ENCODE data around the gene NKG7. TPM values are rescaled to one million over a fixed set of nuclear protein-coding genes. Genes with fewer than 3 reads are reported as not detected.
"Not testable (repeated sequence)": the region's sequence is repeated elsewhere in the genome, so short reads cannot be mapped to it uniquely, and the experiment has no call there.

NKG7 gene
- polyA plus RNA-seq, 1 experiment, result not detected

GRCh38 chr19:51407511-51408131, 35.2 kb upstream of the NKG7 start:
- no peaks in the 10 kb centered on the region for H3K36me3 ChIP-seq (ENCODE audit: control insufficient read depth, insufficient read depth, low read length)
- no peaks in the 10 kb centered on the region for H3K27me3 ChIP-seq (ENCODE audit: control insufficient read depth, insufficient read depth, low read length)
- H3K4me3 ChIP-seq (ENCODE audit: low read depth, low read length), result no peak overlapping the region
- ChIA-PET CTCF (interaction anchor here (0.8 to 2.0 kb wide), 4 partner anchors 10 to 68 kb away, joined by 3 to 6 read pairs (median 4); partner anchors contain the start of genes LIM2 and SIGLEC10), POLR2A (no interaction called here)
- peak; percentile 41 for TF ChIP-seq CTCF (IDR thresholded peaks at IDR 0.05; ENCODE audit: insufficient read depth, low read depth, low read length)
- DNase-seq (ENCODE audit: low read depth), result no peak

GRCh38 chr19:51402117-51402516, 29.7 kb upstream of the NKG7 start:
- DNase-seq (ENCODE audit: low read depth), result no peak
- Histone ChIP-seq H3K27me3 (ENCODE audit: control insufficient read depth, insufficient read depth, low read length) (no peaks in the 10 kb centered on the region), H3K4me3 (ENCODE audit: low read depth, low read length) (no peak overlapping the region), H3K36me3 (ENCODE audit: control insufficient read depth, insufficient read depth, low read length) (no peaks in the 10 kb centered on the region)
- ChIA-PET CTCF (no interaction called here), POLR2A (no interaction called here)
- no peak for TF ChIP-seq CTCF (IDR thresholded peaks at IDR 0.05; ENCODE audit: insufficient read depth, low read depth, low read length)

GRCh38 chr19:51399936-51400335, 27.5 kb upstream of the NKG7 start:
- H3K27me3 ChIP-seq (ENCODE audit: control insufficient read depth, insufficient read depth, low read length); POLR2A ChIA-PET; DNase-seq (ENCODE audit: low read depth); H3K4me3 ChIP-seq (ENCODE audit: low read depth, low read length); H3K36me3 ChIP-seq (ENCODE audit: control insufficient read depth, insufficient read depth, low read length): not testable (repeated sequence)
- CTCF ChIA-PET, result interaction anchor here (0.6 to 4.1 kb wide), 2 partner anchors 18 to 62 kb away, joined by 4 to 16 read pairs; partner anchors contain the start of gene SIGLEC10

GRCh38 chr19:51399231-51399630, 26.8 kb upstream of the NKG7 start:
- ChIA-PET POLR2A (no interaction called here), CTCF (interaction anchor here (0.6 to 4.1 kb wide), 5 partner anchors 19 to 81 kb away, joined by 3 to 16 read pairs (median 4); partner anchors contain the start of gene SIGLEC10)
- no peak for DNase-seq (ENCODE audit: low read depth)

GRCh38 chr19:51398096-51398704, 25.7 kb upstream of the NKG7 start:
- Histone ChIP-seq H3K4me3 (ENCODE audit: low read depth, low read length) (no peak overlapping the region), H3K36me3 (ENCODE audit: control insufficient read depth, insufficient read depth, low read length) (no peaks in the 10 kb centered on the region), H3K27me3 (ENCODE audit: control insufficient read depth, insufficient read depth, low read length) (no peaks in the 10 kb centered on the region)
- TF ChIP-seq CTCF (IDR thresholded peaks at IDR 0.05; ENCODE audit: insufficient read depth, low read depth, low read length), result peak; percentile 66
- DNase-seq (ENCODE audit: low read depth), result no peak
- CTCF ChIA-PET, result interaction anchor here (0.7 to 4.1 kb wide), 7 partner anchors 20 to 410 kb away, joined by 3 to 16 read pairs (median 3); partner anchors contain the start of gene SIGLEC10
- POLR2A ChIA-PET, result no interaction called here

More at GRCh38 chr19:51399231-51399630, 26.8 kb upstream of the NKG7 start:
- TF ChIP-seq CTCF (IDR thresholded peaks at IDR 0.05; ENCODE audit: insufficient read depth, low read depth, low read length), result no peak
- Histone ChIP-seq H3K4me3 (ENCODE audit: low read depth, low read length) (no peak overlapping the region), H3K27me3 (ENCODE audit: control insufficient read depth, insufficient read depth, low read length) (no peaks in the 10 kb centered on the region), H3K36me3 (ENCODE audit: control insufficient read depth, insufficient read depth, low read length) (no peaks in the 10 kb centered on the region)

- POLR2A ChIA-PET; H3K27me3 ChIP-seq (ENCODE audit: control insufficient read depth, insufficient read depth, low read length); DNase-seq (ENCODE audit: low read depth); H3K4me3 ChIP-seq (ENCODE audit: low read depth, low read length); H3K36me3 ChIP-seq (ENCODE audit: control insufficient read depth, insufficient read depth, low read length): not testable (repeated sequence)
- CTCF ChIA-PET, result interaction anchor here (1.2 to 4.1 kb wide), 3 partner anchors 21 to 59 kb away, joined by 3 to 16 read pairs (median 3); partner anchors contain the start of gene SIGLEC10
Measured at GRCh38 chr19:51397453-51397852, 25.0 kb upstream of the NKG7 start.

All from BJ (cell line).